Testis (tissue), 2 donors: ENCODE results near the gene CHM.

Source experiments
- POLR2A ChIP-seq: fragments of 450-650 bp; IDR thresholded peaks from one replicate; pipeline ENCODE4 v1.6.1; 2017; ENCODE audit warnings: antibody characterized with exemption, mild to moderate bottlenecking, moderate library complexity
- TF ChIP-seq, protein P1 (sequence below), 3 experiments: fragments of 450-650 bp in 2 of 3; fragments of 200-600 bp in 1 of 3; sonication (generic) in 1 of 3; IDR thresholded peaks; one replicate each; pipeline ENCODE4 v1.5.1; 2016 to 2019; ENCODE audit warnings: antibody characterized with exemption in 3 of 3, mild to moderate bottlenecking in 2 of 3, moderate library complexity in 1 of 3

DNA sequence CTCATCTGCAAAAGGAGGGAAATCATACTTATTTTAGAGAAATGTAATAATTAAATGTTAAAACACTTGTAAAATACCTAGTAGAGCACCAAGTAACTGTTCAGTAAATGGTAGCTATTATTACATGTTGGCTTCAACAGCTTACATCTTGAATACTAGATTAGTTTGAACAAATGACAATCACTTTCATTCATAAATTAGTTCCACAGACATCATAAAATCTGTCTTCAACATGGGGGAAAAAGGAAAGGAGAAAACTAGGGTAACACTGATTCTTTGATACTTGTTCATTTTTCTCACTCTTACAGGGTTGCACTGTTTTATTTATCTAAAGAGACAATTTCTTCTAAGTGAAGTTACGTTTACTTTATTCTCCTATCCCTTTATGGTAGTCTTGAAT lies 51.7 kb downstream of the CHM start:
- TF ChIP-seq, protein P1, sequence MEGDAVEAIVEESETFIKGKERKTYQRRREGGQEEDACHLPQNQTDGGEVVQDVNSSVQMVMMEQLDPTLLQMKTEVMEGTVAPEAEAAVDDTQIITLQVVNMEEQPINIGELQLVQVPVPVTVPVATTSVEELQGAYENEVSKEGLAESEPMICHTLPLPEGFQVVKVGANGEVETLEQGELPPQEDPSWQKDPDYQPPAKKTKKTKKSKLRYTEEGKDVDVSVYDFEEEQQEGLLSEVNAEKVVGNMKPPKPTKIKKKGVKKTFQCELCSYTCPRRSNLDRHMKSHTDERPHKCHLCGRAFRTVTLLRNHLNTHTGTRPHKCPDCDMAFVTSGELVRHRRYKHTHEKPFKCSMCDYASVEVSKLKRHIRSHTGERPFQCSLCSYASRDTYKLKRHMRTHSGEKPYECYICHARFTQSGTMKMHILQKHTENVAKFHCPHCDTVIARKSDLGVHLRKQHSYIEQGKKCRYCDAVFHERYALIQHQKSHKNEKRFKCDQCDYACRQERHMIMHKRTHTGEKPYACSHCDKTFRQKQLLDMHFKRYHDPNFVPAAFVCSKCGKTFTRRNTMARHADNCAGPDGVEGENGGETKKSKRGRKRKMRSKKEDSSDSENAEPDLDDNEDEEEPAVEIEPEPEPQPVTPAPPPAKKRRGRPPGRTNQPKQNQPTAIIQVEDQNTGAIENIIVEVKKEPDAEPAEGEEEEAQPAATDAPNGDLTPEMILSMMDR (IDR thresholded peaks at IDR 0.05): no peak
- no peak for TF ChIP-seq POLR2A
